Ovary (tissue), 9 donors: ENCODE measurements around the gene COL9A3. TPM values are rescaled to one million over a fixed set of nuclear protein-coding genes. Genes with fewer than 3 reads are reported as not detected.

Source experiments
- DNase-seq, 5 donors: peaks; one replicate each; pipeline ENCODE4 v3.0.0-alpha.2; 2019 to 2020
- H3K27ac ChIP-seq, 2 donors: fragments of 200-600 bp; one replicate each; pipeline versions ENCODE4 v1.5.1 to v1.8.0; 2019 to 2022
- H3K27me3 ChIP-seq: fragments of 200-600 bp; one replicate; pipeline ENCODE4 v1.8.0; 2022
- H3K36me3 ChIP-seq: fragments of 200-600 bp; sonication (generic); one replicate; pipeline ENCODE4 v1.5.1; 2019
- H3K4me1 ChIP-seq: one replicate; pipeline ENCODE4 v1.8.1; 2013; ENCODE audit warnings: mild to moderate bottlenecking, moderate library complexity; ENCODE audit not compliant: insufficient read depth
- H3K4me3 ChIP-seq: fragments of 200-600 bp; sonication (generic); one replicate; pipeline ENCODE4 v1.5.1; 2017
- H3K9me3 ChIP-seq, 2 donors: fragments of 200-600 bp in 1 of 2; sonication (generic) in 1 of 2; one replicate each; pipeline versions ENCODE4 v1.5.1 to v1.8.1; 2013 to 2019; ENCODE audit warnings: mild to moderate bottlenecking in 1 of 2, moderate library complexity in 1 of 2
- EP300 ChIP-seq: sonication (generic); formaldehyde crosslinking; IDR thresholded peaks from one replicate; pipeline ENCODE4 v1.6.1; 2017; ENCODE audit warnings: antibody characterized with exemption
- POLR2A ChIP-seq: fragments of 450-650 bp; IDR thresholded peaks from one replicate; pipeline ENCODE4 v1.6.1; 2017; ENCODE audit warnings: antibody characterized with exemption, mild to moderate bottlenecking, moderate library complexity
- WGBS, 3 donors: extraction: QIAGEN DNeasy Blood & Tissue Kit in 1 of 3; methylation state at CpG; one replicate each; pipeline versions ENCODE4 v1.1.5 to v1.1.7; 2013 to 2017; 5-methylcytosine and 5-hydroxymethylcytosine counted together
- intact Hi-C, 4 donors: fragments of 100-400 bp; cut with DNase I; formaldehyde crosslinking; loops; one replicate each; pipeline versions ENCODE4 v1.11.0 to v1.15.1; 2022 to 2023
- polyA plus RNA-seq, 2 donors: library from polyadenylated mRNA; stranded (reverse); fragments of 200-250 nt in 1 of 2; fragments of 350-450 nt in 1 of 2; fragmentation: Illumina TruSeq in 1 of 2; extraction: RNeasy Lipid Tissue Mini Kit (QIAGEN cat#74804) in 1 of 2; gene quantifications; one replicate each; pipeline ENCODE4 v1.2.3, GENCODE V29; 2013 to 2014
- total RNA-seq, 7 donors: library from RNA; depleted of rRNA in 2 of 7; stranded (reverse); fragments of >200 nt in 2 of 7; fragmentation: NEBNext Ultra II Directional in 3 of 7; extraction: Animal tissue kit (Norgen Biotek cat#: 25700) in 3 of 7; gene quantifications; one replicate each; pipeline versions ENCODE4 v1.1.0 to v1.2.4, GENCODE V29; 2016 to 2023
- TF ChIP-seq, protein P1 (sequence below), 3 donors: fragments of 450-650 bp in 2 of 3; fragments of 200-600 bp in 1 of 3; IDR thresholded peaks; one replicate each; pipeline versions ENCODE4 v1.5.1 to v1.8.0; 2016 to 2022; ENCODE audit warnings: antibody characterized with exemption in 3 of 3, mild to moderate bottlenecking in 1 of 3
- donor health status: DM: no; HTN: no; CAD: no; lungs with moderate emphysema.
- donor health status: DM: no; HTN: no; CAD: no.
- donor health status: Bipolar disorder and iron deficiency.
- donor health status: DM: yes; HTN: yes; CAD: no.
- donor health status: DM: no; HTN: no; CAD: no.
- donor health status: DM: yes; HTN: yes; CAD: no.

Gene COL9A3
- total and polyA plus RNA-seq, 9 donors = 0.65 to 3.0 (median 1.6) TPM; not detected in 1

DNA sequence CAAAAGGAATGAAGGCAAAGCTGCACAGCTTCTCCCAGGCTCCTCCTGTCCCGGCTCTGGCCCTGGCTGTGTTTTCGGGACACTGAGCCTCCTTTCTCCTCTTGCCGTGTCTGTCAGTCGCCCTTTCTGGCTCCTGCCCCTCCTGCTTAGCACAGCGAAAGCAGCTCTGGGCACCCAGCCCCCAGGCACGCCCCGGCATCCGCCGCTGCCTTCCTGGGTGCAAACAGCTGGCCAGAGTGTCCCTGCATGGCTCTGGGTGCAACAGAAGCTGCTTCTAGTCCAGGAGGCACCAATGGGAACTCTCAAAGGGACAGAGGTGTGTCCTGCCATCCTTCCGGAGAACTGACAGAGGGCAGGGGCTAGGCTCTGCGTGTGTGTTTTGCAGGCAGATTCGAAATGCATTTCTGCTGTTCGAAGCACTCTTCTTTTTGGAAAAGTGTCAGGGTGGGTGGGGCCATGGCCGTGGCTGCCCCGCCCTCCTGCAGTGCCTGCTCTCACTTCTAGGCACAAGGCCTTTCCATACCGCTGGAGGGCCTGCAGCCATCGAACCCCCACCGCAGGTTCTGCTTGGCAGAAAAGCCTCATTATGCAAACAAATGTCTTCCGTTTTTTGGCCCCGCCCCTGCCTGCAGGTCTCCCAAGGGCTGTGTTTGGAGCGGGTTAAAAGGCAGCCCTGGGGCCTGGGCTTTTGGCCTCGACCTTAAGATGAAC lies 15.5 kb downstream of the COL9A3 start:
- Histone ChIP-seq H3K9me3 (no peaks in the 10 kb centered on the region), H3K27ac (no peak overlapping the region), H3K36me3 (no peaks in the 10 kb centered on the region), H3K27me3 (no peaks in the 10 kb centered on the region), H3K4me3 (no peak overlapping the region), H3K4me1 (peaks cover 7% of the 10 kb centered on the region)
- intact Hi-C loops = no loop called here
- DNase-seq = peak in 4 of 5 donors; percentile 48 to 69 (median 62)
- 12 to 16% (median 13%) methylated on average over 22 of the region's 22 CpGs for whole genome bisulfite sequencing, 3 donors
- TF ChIP-seq POLR2A = no peak
- TF ChIP-seq EP300 = no peak
- TF ChIP-seq, protein P1, sequence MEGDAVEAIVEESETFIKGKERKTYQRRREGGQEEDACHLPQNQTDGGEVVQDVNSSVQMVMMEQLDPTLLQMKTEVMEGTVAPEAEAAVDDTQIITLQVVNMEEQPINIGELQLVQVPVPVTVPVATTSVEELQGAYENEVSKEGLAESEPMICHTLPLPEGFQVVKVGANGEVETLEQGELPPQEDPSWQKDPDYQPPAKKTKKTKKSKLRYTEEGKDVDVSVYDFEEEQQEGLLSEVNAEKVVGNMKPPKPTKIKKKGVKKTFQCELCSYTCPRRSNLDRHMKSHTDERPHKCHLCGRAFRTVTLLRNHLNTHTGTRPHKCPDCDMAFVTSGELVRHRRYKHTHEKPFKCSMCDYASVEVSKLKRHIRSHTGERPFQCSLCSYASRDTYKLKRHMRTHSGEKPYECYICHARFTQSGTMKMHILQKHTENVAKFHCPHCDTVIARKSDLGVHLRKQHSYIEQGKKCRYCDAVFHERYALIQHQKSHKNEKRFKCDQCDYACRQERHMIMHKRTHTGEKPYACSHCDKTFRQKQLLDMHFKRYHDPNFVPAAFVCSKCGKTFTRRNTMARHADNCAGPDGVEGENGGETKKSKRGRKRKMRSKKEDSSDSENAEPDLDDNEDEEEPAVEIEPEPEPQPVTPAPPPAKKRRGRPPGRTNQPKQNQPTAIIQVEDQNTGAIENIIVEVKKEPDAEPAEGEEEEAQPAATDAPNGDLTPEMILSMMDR (IDR thresholded peaks at IDR 0.05) = peak in 1 of 3 donors; percentile 6

DNA sequence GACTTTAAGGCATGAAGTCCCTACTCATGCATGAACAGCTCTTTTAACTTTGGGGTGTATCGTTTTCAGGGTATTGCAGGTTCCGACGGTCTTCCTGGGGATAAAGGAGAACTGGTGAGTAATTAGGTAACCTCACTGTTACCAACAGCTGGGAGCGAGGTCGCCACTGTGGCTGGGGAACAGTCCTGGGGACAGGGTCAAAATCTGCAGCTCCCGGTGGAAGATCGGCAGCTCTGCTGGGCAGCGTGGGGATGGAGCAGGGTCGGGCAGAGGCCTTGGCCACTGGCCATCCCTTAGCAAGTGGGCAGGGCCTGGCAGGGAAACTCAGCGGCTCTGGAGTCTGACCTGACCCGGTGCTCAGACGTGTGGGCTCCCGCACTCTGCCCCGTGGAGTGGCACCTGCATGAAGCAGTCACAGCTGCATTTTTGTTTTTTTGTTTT lies 16.1 kb downstream of the COL9A3 start:
- DNase-seq = peak in 2 of 5 donors; percentile 24
- no peaks in the 10 kb centered on the region for H3K36me3 ChIP-seq
- 42 to 62% (median 44%) methylated on average over 14 of the region's 14 CpGs for WGBS, 3 donors
- no peak overlapping the region for H3K27ac ChIP-seq
- peaks cover 7% of the 10 kb centered on the region for H3K4me1 ChIP-seq
- H3K9me3 ChIP-seq = no peaks in the 10 kb centered on the region
- intact Hi-C loops = no loop called here
- no peaks in the 10 kb centered on the region for H3K27me3 ChIP-seq
- no peak overlapping the region for H3K4me3 ChIP-seq
- TF ChIP-seq POLR2A (no peak), EP300 (no peak)
- TF ChIP-seq, protein P1 (IDR thresholded peaks at IDR 0.05) = no peak

DNA sequence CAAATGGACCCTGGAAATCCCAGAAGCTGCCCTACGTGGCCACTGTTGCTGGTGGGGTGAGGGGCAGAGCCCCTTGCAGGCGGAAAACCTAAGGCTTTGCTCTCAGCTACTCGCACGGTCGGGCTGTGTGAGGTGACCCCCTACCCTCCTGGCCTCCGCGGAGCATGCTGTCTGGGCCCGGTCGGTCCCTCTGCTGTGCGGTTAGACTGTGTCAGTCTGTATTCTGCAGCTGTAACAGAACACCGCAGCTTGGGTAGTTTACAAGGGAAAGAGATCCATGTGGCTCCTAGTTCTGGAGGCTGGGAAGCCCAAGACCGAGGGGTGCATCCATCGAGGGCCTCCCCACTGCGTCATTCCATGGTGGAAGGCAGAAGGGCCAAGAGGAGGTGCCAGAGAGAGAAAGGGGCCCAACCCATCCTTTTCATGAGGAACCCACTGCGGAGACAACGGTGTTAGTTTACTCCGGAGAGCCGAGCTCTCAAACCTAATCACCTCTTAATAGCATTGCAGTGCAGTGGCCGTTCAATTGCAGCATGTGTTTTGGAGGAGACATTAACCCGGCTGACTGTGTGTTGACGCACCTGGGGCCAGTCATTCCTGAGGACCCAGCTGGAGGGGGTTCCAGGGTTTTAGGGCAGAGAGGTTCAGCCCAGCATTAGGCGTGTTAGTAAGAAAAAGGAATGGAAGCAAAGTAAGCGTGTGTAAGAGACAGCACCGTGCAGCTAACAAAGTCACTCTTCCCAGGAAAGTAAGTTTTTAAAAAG lies 18.3 kb downstream of the COL9A3 start:
- no peaks in the 10 kb centered on the region for H3K27me3 ChIP-seq
- intact Hi-C loops = no loop called here
- H3K27ac ChIP-seq = no peak overlapping the region
- H3K36me3 ChIP-seq = no peaks in the 10 kb centered on the region
- DNase-seq = peak in 1 of 5 donors; percentile 15
- WGBS, 3 donors = 88 to 91% (median 90%) methylated on average over 24 of the region's 24 CpGs
- H3K4me3 ChIP-seq = no peak overlapping the region
- TF ChIP-seq EP300 (no peak), POLR2A (no peak)
- TF ChIP-seq, protein P1 (IDR thresholded peaks at IDR 0.05) = no peak
- H3K9me3 ChIP-seq = no peaks in the 10 kb centered on the region
- peaks cover 7% of the 10 kb centered on the region for H3K4me1 ChIP-seq

DNA sequence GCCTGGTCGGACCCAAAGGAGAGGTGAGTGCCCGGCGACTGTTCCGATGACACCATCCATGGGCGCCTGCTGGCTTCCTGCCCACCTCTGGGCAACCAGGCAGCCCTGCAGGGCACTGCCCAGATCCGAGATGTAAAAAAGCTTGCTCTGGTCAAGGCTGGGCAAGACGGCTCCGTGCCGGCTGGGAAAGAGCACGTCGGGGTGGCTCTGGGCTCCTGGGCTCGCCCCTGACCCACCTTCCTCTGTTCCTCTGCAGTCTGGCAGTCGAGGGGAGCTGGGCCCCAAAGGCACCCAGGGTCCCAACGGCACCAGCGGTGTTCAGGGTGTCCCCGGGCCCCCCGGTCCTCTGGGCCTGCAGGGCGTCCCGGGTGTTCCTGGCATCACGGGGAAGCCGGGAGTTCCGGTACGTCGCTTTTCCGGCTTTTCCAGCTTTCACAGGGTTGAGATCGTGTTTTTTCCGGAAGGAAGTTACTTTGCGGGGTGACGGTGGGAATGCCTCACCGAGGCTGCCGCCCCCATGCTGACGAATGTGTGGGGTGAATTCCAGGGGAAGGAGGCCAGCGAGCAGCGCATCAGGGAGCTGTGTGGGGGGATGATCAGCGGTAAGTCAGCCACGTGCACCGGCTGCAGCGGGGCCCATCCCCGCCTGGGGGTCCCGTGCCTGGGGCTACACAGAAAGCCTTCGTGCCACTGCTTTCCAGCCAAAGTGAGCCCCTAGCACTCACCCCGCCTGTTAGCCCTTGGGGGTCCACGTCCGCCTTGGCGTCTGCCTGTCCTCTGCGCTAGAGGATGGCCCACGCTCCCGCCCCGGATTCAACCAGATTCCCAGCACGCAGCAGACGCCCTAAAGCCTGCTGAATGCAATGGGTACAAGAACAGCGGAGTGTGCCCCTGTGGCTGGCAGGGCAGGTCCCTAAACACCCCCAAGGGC lies 19.3 kb downstream of the COL9A3 start:
- DNase-seq = peak in 3 of 5 donors; percentile 17 to 54 (median 38)
- Histone ChIP-seq H3K4me3 (no peak overlapping the region), H3K27me3 (no peaks in the 10 kb centered on the region), H3K36me3 (no peaks in the 10 kb centered on the region), H3K9me3 (no peaks in the 10 kb centered on the region), H3K4me1 (peaks cover 7% of the 10 kb centered on the region), H3K27ac (no peak overlapping the region)
- TF ChIP-seq, protein P1 (IDR thresholded peaks at IDR 0.05) = no peak
- TF ChIP-seq EP300 (no peak), POLR2A (no peak)
- 72 to 78% (median 76%) methylated on average over 49 to 52 of the region's 52 CpGs for WGBS, 3 donors
- intact Hi-C loops = no loop called here
